Panc1 (cell line): ENCODE data around the gene TSHR.

Source experiments
- CTCF ChIP-seq: fragments of 450-650 bp; IDR thresholded peaks from 2 replicates; pipeline ENCODE4 v1.5.1; 2017; ENCODE audit warnings: mild to moderate bottlenecking
- POLR2AphosphoS5 ChIP-seq: IDR thresholded peaks from 2 replicates; pipeline ENCODE4 v1.6.1; 2012; ENCODE audit warnings: mild to moderate bottlenecking, low read depth, low read length, moderate library complexity
- TF ChIP-seq, protein P1 (sequence below), 2 experiments: IDR thresholded peaks; 2 replicates each; pipeline ENCODE4 v1.6.1; 2011 to 2012; ENCODE audit warnings: low read depth in 2 of 2, control low read depth in 1 of 2, low read length in 1 of 2, mild to moderate bottlenecking in 1 of 2, moderate library complexity in 1 of 2; ENCODE audit not compliant: insufficient read depth in 1 of 2

GRCh38 chr14:81093651-81094050 is 138.2 kb downstream of the TSHR start:
- TF ChIP-seq POLR2AphosphoS5 (no peak), CTCF (no peak)
- TF ChIP-seq, protein P1, sequence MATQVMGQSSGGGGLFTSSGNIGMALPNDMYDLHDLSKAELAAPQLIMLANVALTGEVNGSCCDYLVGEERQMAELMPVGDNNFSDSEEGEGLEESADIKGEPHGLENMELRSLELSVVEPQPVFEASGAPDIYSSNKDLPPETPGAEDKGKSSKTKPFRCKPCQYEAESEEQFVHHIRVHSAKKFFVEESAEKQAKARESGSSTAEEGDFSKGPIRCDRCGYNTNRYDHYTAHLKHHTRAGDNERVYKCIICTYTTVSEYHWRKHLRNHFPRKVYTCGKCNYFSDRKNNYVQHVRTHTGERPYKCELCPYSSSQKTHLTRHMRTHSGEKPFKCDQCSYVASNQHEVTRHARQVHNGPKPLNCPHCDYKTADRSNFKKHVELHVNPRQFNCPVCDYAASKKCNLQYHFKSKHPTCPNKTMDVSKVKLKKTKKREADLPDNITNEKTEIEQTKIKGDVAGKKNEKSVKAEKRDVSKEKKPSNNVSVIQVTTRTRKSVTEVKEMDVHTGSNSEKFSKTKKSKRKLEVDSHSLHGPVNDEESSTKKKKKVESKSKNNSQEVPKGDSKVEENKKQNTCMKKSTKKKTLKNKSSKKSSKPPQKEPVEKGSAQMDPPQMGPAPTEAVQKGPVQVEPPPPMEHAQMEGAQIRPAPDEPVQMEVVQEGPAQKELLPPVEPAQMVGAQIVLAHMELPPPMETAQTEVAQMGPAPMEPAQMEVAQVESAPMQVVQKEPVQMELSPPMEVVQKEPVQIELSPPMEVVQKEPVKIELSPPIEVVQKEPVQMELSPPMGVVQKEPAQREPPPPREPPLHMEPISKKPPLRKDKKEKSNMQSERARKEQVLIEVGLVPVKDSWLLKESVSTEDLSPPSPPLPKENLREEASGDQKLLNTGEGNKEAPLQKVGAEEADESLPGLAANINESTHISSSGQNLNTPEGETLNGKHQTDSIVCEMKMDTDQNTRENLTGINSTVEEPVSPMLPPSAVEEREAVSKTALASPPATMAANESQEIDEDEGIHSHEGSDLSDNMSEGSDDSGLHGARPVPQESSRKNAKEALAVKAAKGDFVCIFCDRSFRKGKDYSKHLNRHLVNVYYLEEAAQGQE (IDR thresholded peaks at IDR 0.05; ENCODE audit: insufficient read depth in 1 of 2, low read depth in 2 of 2, low read length in 1 of 2), result no peak
